Tibial nerve (tissue), 4 donors: ENCODE measurements around the gene OR4D5. TPM values are rescaled to one million over a fixed set of nuclear protein-coding genes. Genes with fewer than 3 reads are reported as not detected.

ENCODE experiments used
- DNase-seq, 2 donors: peaks; one replicate each; pipeline ENCODE4 v3.0.0-alpha.2; 2019; ENCODE audit warnings: low spot score in 2 of 2
- H3K27ac ChIP-seq, 4 donors: fragments of 200-600 bp; sonication (generic) in 3 of 4; one replicate each; pipeline ENCODE4 v1.5.1; 2017 to 2019; ENCODE audit warnings: mild to moderate bottlenecking in 1 of 4
- H3K27me3 ChIP-seq, 2 donors: fragments of 200-600 bp; sonication (generic) in 1 of 2; one replicate each; pipeline versions ENCODE4 v1.5.1 to v1.6.0; 2017 to 2019
- H3K36me3 ChIP-seq, 3 donors: fragments of 200-600 bp; sonication (generic); one replicate each; pipeline ENCODE4 v1.5.1; 2018 to 2019
- H3K4me1 ChIP-seq, 4 donors: fragments of 200-600 bp; sonication (generic) in 3 of 4; one replicate each; pipeline ENCODE4 v1.5.1; 2017 to 2019
- H3K4me3 ChIP-seq, 4 donors: fragments of 200-600 bp; sonication (generic) in 3 of 4; one replicate each; pipeline ENCODE4 v1.5.1; 2017 to 2019; ENCODE audit warnings: mild to moderate bottlenecking in 1 of 4, moderate library complexity in 1 of 4
- H3K9me3 ChIP-seq, 4 donors: fragments of 200-600 bp; sonication (generic) in 3 of 4; one replicate each; pipeline ENCODE4 v1.5.1; 2017 to 2019
- EP300 ChIP-seq, 2 donors: sonication (generic); formaldehyde crosslinking; IDR thresholded peaks; one replicate each; pipeline ENCODE4 v1.6.1; 2017; ENCODE audit warnings: antibody characterized with exemption in 2 of 2, mild to moderate bottlenecking in 1 of 2
- POLR2A ChIP-seq, 2 donors: fragments of 450-650 bp; IDR thresholded peaks; one replicate each; pipeline ENCODE4 v1.6.1; 2017; ENCODE audit warnings: antibody characterized with exemption in 2 of 2, mild to moderate bottlenecking in 2 of 2, moderate library complexity in 2 of 2
- WGBS, 2 donors: methylation state at CpG; one replicate each; pipeline ENCODE4 v1.1.5; 2018; 5-methylcytosine and 5-hydroxymethylcytosine counted together
- total RNA-seq, 4 donors: library from RNA; depleted of rRNA; stranded (reverse); fragments of >200 nt; gene quantifications; one replicate each; pipeline ENCODE4 v1.1.0, GENCODE V29; 2016
- TF ChIP-seq, protein P1 (sequence below), 5 experiments: fragments of 200-600 bp in 3 of 5; fragments of 450-650 bp in 2 of 5; sonication (generic) in 3 of 5; IDR thresholded peaks; one replicate each; pipeline ENCODE4 v1.5.1; 2016 to 2019; ENCODE audit warnings: antibody characterized with exemption in 5 of 5, mild to moderate bottlenecking in 3 of 5, moderate library complexity in 2 of 5

OR4D5 gene
- total RNA-seq, result not detected

DNA sequence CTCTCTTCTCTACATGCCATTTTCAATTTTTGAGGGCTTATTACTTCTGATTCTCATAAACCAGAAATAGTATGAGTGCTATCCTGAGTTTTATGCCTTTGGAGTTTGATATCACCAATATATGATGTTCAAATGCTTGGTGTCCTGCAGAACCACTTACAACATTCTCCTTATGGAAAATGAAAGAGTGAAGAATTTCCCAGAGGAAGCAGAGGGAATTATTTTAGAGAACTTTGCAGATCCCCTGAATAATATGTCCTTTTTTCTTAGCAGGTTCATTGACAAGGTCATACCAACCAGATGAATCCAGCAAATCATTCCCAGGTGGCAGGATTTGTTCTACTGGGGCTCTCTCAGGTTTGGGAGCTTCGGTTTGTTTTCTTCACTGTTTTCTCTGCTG, at the start of gene OR4D5:
TSS of gene OR4D5 (plus strand) at position 301 of the 400 bp plus-strand sequence. CDS start at position 301, 0 bp downstream.
- Histone ChIP-seq H3K9me3 (no peaks in the 10 kb centered on the region), H3K36me3 (no peaks in the 10 kb centered on the region), H3K4me3 (no peak within 1 kb of the TSS), H3K4me1 (no peaks in the 10 kb centered on the region), H3K27ac (no peak within 1 kb of the TSS), H3K27me3 (no peaks in the 10 kb centered on the region)
- 50 to 56% methylated on average over 1 of the region's 1 CpG for WGBS, 2 donors
- no peak for TF ChIP-seq EP300 (IDR thresholded peaks at IDR 0.05)
- TF ChIP-seq, protein P1, sequence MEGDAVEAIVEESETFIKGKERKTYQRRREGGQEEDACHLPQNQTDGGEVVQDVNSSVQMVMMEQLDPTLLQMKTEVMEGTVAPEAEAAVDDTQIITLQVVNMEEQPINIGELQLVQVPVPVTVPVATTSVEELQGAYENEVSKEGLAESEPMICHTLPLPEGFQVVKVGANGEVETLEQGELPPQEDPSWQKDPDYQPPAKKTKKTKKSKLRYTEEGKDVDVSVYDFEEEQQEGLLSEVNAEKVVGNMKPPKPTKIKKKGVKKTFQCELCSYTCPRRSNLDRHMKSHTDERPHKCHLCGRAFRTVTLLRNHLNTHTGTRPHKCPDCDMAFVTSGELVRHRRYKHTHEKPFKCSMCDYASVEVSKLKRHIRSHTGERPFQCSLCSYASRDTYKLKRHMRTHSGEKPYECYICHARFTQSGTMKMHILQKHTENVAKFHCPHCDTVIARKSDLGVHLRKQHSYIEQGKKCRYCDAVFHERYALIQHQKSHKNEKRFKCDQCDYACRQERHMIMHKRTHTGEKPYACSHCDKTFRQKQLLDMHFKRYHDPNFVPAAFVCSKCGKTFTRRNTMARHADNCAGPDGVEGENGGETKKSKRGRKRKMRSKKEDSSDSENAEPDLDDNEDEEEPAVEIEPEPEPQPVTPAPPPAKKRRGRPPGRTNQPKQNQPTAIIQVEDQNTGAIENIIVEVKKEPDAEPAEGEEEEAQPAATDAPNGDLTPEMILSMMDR (IDR thresholded peaks at IDR 0.05), result no peak
- TF ChIP-seq POLR2A (IDR thresholded peaks at IDR 0.05), result no peak
- DNase-seq, result no peak

DNA sequence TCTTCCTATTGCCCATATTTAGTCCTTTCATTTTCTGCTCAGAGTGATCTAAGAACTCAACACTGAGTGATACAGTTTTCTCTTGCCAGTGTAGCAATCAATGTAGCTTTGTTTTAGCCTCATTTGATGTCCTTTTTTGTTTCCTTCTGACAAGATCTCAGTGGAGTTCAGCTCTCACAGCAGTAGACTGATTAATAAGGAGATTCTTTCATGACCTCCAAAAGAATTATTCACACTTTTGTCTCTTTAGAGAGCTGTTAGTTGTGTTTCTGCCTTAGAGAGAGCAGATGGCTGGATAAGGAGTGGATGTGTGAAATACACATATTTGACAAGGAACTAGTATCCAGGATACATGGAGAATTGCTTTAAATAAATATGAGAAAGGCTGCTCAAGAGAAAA, 47.4 kb upstream of the OR4D5 start:
- Histone ChIP-seq H3K27ac (no peak overlapping the region), H3K4me3 (no peak overlapping the region), H3K4me1 (no peaks in the 10 kb centered on the region), H3K27me3 (no peaks in the 10 kb centered on the region), H3K36me3 (no peaks in the 10 kb centered on the region), H3K9me3 (no peaks in the 10 kb centered on the region)
- no peak for TF ChIP-seq POLR2A (IDR thresholded peaks at IDR 0.05)
- TF ChIP-seq EP300 (IDR thresholded peaks at IDR 0.05), result no peak
- TF ChIP-seq, protein P1 (IDR thresholded peaks at IDR 0.05), result no peak
- no peak for DNase-seq

DNA sequence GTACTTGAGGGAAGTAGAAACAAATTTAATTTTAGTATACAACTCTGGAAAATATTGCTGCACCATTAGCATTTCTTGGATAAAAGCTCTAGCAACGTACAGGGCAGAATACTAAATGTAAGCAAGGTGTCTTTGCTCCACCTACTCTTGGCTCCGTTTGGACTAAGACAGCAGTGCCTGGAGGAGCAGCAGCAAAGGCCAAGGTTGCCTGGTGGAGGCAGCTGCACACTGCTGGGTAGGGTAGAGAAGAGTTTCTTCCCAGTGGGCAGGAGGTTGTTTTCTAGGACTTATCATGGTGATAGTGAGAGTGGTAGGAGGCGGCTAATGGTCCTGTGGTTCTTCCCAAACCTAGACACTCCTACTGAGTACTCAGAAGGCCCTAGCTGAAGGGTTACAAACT, 39.6 kb upstream of the OR4D5 start:
- DNase-seq, result no peak
- H3K4me1 ChIP-seq, result no peaks in the 10 kb centered on the region
- H3K27me3 ChIP-seq, result no peaks in the 10 kb centered on the region
- no peaks in the 10 kb centered on the region for H3K36me3 ChIP-seq
- 69 to 76% methylated on average over 3 of the region's 3 CpGs for WGBS, 2 donors
- no peak overlapping the region for H3K4me3 ChIP-seq
- no peaks in the 10 kb centered on the region for H3K9me3 ChIP-seq
- TF ChIP-seq EP300 (IDR thresholded peaks at IDR 0.05), result no peak
- TF ChIP-seq POLR2A (IDR thresholded peaks at IDR 0.05), result no peak
- TF ChIP-seq, protein P1 (IDR thresholded peaks at IDR 0.05), result no peak
- H3K27ac ChIP-seq, result no peak overlapping the region

DNA sequence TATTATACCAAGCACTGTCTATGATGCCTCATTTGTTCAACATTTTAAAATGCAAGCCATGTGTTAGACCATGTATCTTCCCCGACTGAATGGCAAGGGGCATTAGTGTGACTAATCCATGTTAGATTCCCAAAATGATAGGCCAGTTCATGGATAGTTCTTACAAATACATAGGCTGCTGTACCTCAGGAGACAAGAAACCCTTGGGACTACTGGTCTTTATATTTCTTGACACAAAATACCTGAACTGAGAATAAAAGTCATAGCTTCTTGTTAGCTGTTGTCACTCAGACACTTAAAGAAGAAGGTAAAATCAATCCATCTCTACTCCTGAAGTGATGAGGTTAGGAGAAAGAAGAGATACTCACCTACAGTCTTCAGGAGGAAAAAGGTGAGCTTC, 37.5 kb upstream of the OR4D5 start, which contains the start of gene OR8D4:
TSS of gene OR8D4 (plus strand) at position 301 of the 400 bp plus-strand sequence. CDS start 4,265 bp downstream, outside the sequence.
- H3K27ac ChIP-seq, result no peak within 1 kb of the TSS
- H3K4me3 ChIP-seq, result no peak within 1 kb of the TSS
- H3K27me3 ChIP-seq, result no peaks in the 10 kb centered on the region
- H3K9me3 ChIP-seq, result no peaks in the 10 kb centered on the region
- no peaks in the 10 kb centered on the region for H3K36me3 ChIP-seq
- 92 to 95% methylated on average over 1 of the region's 1 CpG for WGBS, 2 donors
- DNase-seq, result no peak
- H3K4me1 ChIP-seq, result no peaks in the 10 kb centered on the region
- TF ChIP-seq POLR2A (IDR thresholded peaks at IDR 0.05), result no peak
- TF ChIP-seq, protein P1 (IDR thresholded peaks at IDR 0.05), result no peak
- TF ChIP-seq EP300 (IDR thresholded peaks at IDR 0.05), result no peak

DNA sequence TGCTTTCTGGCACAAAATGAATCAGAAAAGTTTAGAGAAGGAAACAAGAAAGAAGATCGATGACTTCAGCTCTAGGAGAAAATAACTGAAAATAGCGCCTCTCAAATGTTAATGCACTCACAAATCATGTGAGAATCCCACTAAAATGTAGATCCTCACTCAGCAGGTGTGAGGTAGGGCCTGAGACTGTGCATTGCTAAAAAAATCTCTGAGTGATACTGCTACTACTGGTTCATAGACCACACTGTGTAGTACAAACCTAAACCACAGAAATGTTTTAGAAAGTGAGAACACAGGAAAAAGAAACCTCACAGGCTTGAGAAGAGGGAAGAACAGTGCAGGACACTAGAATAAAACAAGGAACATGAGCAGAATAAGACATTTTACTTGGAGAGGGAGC, 35.5 kb upstream of the OR4D5 start:
- TF ChIP-seq, protein P1 (IDR thresholded peaks at IDR 0.05), result no peak
- TF ChIP-seq EP300 (IDR thresholded peaks at IDR 0.05) (no peak), POLR2A (IDR thresholded peaks at IDR 0.05) (no peak)
- WGBS, 2 donors, result 80 to 85% methylated on average over 2 of the region's 2 CpGs

More for the DNA sequence above, 35.5 kb upstream of the OR4D5 start:
- Histone ChIP-seq H3K4me1 (no peaks in the 10 kb centered on the region), H3K9me3 (no peaks in the 10 kb centered on the region), H3K27ac (no peak overlapping the region), H3K36me3 (no peaks in the 10 kb centered on the region), H3K4me3 (no peak overlapping the region), H3K27me3 (no peaks in the 10 kb centered on the region)
- DNase-seq, result no peak
